Small intestine (tissue), 7 donors: ENCODE data around the gene C1orf198. TPM values are rescaled to one million over a fixed set of nuclear protein-coding genes. Genes with fewer than 3 reads are reported as not detected.
"Not testable (repeated sequence)": the region's sequence is repeated elsewhere in the genome, so short reads cannot be mapped to it uniquely, and the experiment has no call there.

Experiments
- DNase-seq, 2 donors: peaks; one replicate each; pipeline versions ENCODE4 v3.0.0 to v3.0.0-alpha.2; 2013
- FAIRE-seq: peaks from 2 replicates; lab custom pipeline; 2012; peaks lifted over from hg19 to GRCh38; lab: Jason Lieb, UNC
- H3K27ac ChIP-seq, 3 donors: one replicate each; pipeline ENCODE4 v1.5.1; 2013; ENCODE audit warnings: low read length in 2 of 3, mild to moderate bottlenecking in 2 of 3, control low read depth in 1 of 3, inconsistent platforms in 1 of 3, low read depth in 1 of 3, moderate library complexity in 1 of 3
- H3K27me3 ChIP-seq, 3 donors: one replicate each; pipeline ENCODE4 v1.6.1; 2013; ENCODE audit warnings: low read length in 3 of 3, inconsistent platforms in 1 of 3; ENCODE audit not compliant: control insufficient read depth in 3 of 3, insufficient read depth in 3 of 3
- H3K36me3 ChIP-seq, 3 donors: one replicate each; pipeline ENCODE4 v1.6.1; 2013; ENCODE audit warnings: low read length in 3 of 3, inconsistent platforms in 1 of 3, low read depth in 1 of 3, mild to moderate bottlenecking in 1 of 3, moderate library complexity in 1 of 3; ENCODE audit not compliant: control insufficient read depth in 3 of 3, insufficient read depth in 2 of 3
- H3K4me1 ChIP-seq, 3 donors: one replicate each; pipeline ENCODE4 v1.6.1; 2013; ENCODE audit warnings: low read length in 2 of 3, inconsistent platforms in 1 of 3, low read depth in 1 of 3, mild to moderate bottlenecking in 1 of 3, moderate library complexity in 1 of 3; ENCODE audit not compliant: control insufficient read depth in 3 of 3, insufficient read depth in 2 of 3
- H3K4me3 ChIP-seq, 3 donors: one replicate each; pipeline ENCODE4 v1.5.1; 2013; ENCODE audit warnings: low read length in 3 of 3, control low read depth in 1 of 3, inconsistent platforms in 1 of 3, low read depth in 1 of 3, mild to moderate bottlenecking in 1 of 3, moderate library complexity in 1 of 3
- H3K9me3 ChIP-seq, 2 donors: one replicate each; pipeline ENCODE4 v1.6.1; 2013; ENCODE audit warnings: low read depth in 1 of 2, low read length in 1 of 2; ENCODE audit not compliant: control insufficient read depth in 2 of 2, insufficient read depth in 1 of 2
- WGBS, 3 donors: extraction: QIAGEN DNeasy Blood & Tissue Kit; methylation state at CpG; one replicate each; pipeline ENCODE4 v1.1.7; 2013; 5-methylcytosine and 5-hydroxymethylcytosine counted together
- polyA plus RNA-seq, 4 donors: library from polyadenylated mRNA; stranded (reverse) in 3 of 4; unstranded in 1 of 4; fragments of 200-250 nt in 3 of 4; fragments of 120-200 nt in 1 of 4; gene quantifications; one replicate each; pipeline versions ENCODE4 v1.2.1 to v1.2.3, GENCODE V29; 2013
- donor health status: healthy with polysubstance abuse.
- donor health status: control.
- donor health status: control.
- donor health status: Bipolar disorder and iron deficiency.
- donor health status: healthy.

Gene C1orf198
- polyA plus RNA-seq, 4 donors = 6.0 to 19.5 (median 13.1) TPM

- not testable (repeated sequence) for H3K27ac ChIP-seq, H3K27me3 ChIP-seq, H3K9me3 ChIP-seq, FAIRE-seq, DNase-seq, H3K4me3 ChIP-seq
- 84 to 93% (median 92%) methylated on average over 7 of the region's 7 CpGs for WGBS, 3 donors
- Histone ChIP-seq H3K4me1 (peaks cover 0 to 10% (median 0%) of the 10 kb centered on the region in 3 donors), H3K36me3 (peaks cover 2 to 47% (median 7%) of the 10 kb centered on the region in 3 donors)
Measured at GRCh38 chr1:230845184-230845583, 23.1 kb downstream of the C1orf198 start.

- peaks cover 2 to 45% (median 7%) of the 10 kb centered on the region in 3 donors for H3K36me3 ChIP-seq
- no peak overlapping the region for H3K27ac ChIP-seq
- WGBS, 3 donors = 94 to 96% (median 95%) methylated on average over 4 of the region's 4 CpGs
Measured at GRCh38 chr1:230844561-230844960, 23.8 kb downstream of the C1orf198 start.

GRCh38 chr1:230843503-230844309 lies 24.6 kb downstream of the C1orf198 start:
- WGBS, 3 donors = 91 to 94% (median 93%) methylated on average over 27 to 28 of the region's 28 CpGs
- H3K27ac ChIP-seq = no peak overlapping the region
- FAIRE-seq = no peak
- DNase-seq = no peak
- H3K4me3 ChIP-seq = no peak overlapping the region
- peaks cover 0 to under 1% (median 0%) of the 10 kb centered on the region in 3 donors for H3K4me1 ChIP-seq
- no peaks in the 10 kb centered on the region for H3K9me3 ChIP-seq
- H3K36me3 ChIP-seq = peaks cover 2 to 46% (median 7%) of the 10 kb centered on the region in 3 donors
- H3K27me3 ChIP-seq = no peaks in the 10 kb centered on the region

More at GRCh38 chr1:230844561-230844960, 23.8 kb downstream of the C1orf198 start:
- Histone ChIP-seq H3K9me3 (no peaks in the 10 kb centered on the region), H3K4me1 (peaks cover 0 to 6% (median 0%) of the 10 kb centered on the region in 3 donors), H3K27me3 (no peaks in the 10 kb centered on the region), H3K4me3 (no peak overlapping the region)
- FAIRE-seq (no peak), DNase-seq (no peak)

- Histone ChIP-seq H3K4me1 (no peaks in the 10 kb centered on the region), H3K27ac (no peak overlapping the region), H3K36me3 (peaks cover 2 to 53% (median 7%) of the 10 kb centered on the region in 3 donors), H3K9me3 (no peaks in the 10 kb centered on the region), H3K27me3 (no peaks in the 10 kb centered on the region), H3K4me3 (no peak overlapping the region)
- 96 to 98% (median 98%) methylated on average over 8 of the region's 8 CpGs for WGBS, 3 donors
- DNase-seq (no peak), FAIRE-seq (no peak)
Measured at GRCh38 chr1:230842801-230843200, 25.5 kb downstream of the C1orf198 start.

- no peaks in the 10 kb centered on the region for H3K27me3 ChIP-seq
- no peak for DNase-seq
- no peaks in the 10 kb centered on the region for H3K9me3 ChIP-seq
- no peak for FAIRE-seq
- H3K36me3 ChIP-seq = peaks cover 2 to 48% (median 7%) of the 10 kb centered on the region in 3 donors
- no peak overlapping the region for H3K27ac ChIP-seq
- H3K4me3 ChIP-seq = no peak overlapping the region
- 82 to 93% (median 92%) methylated on average over 10 of the region's 10 CpGs for whole genome bisulfite sequencing, 3 donors
- H3K4me1 ChIP-seq = no peaks in the 10 kb centered on the region
Measured at GRCh38 chr1:230839173-230839572, 29.1 kb downstream of the C1orf198 start.

GRCh38 chr1:230836793-230837192 lies 31.5 kb downstream of the C1orf198 start:
- 82 to 92% (median 90%) methylated on average over 5 of the region's 5 CpGs for WGBS, 3 donors
- no peaks in the 10 kb centered on the region for H3K9me3 ChIP-seq
- H3K4me1 ChIP-seq = no peaks in the 10 kb centered on the region

GRCh38 chr1:230836347-230836746 lies 32.0 kb downstream of the C1orf198 start:
- WGBS, 3 donors = 93 to 98% (median 94%) methylated on average over 5 of the region's 5 CpGs
- Histone ChIP-seq H3K27me3 (peaks cover 0 to 3% (median 0%) of the 10 kb centered on the region in 3 donors), H3K4me3 (no peak overlapping the region), H3K9me3 (no peaks in the 10 kb centered on the region), H3K36me3 (peaks cover 0 to 29% (median 0%) of the 10 kb centered on the region in 3 donors), H3K27ac (no peak overlapping the region), H3K4me1 (no peaks in the 10 kb centered on the region)
- DNase-seq (no peak), FAIRE-seq (no peak)

More at GRCh38 chr1:230836793-230837192, 31.5 kb downstream of the C1orf198 start:
- peaks cover 0 to 32% (median 0%) of the 10 kb centered on the region in 3 donors for H3K36me3 ChIP-seq
- H3K27me3 ChIP-seq = peaks cover 0 to 3% (median 0%) of the 10 kb centered on the region in 3 donors
- H3K4me3 ChIP-seq = no peak overlapping the region
- H3K27ac ChIP-seq = no peak overlapping the region
- DNase-seq (no peak), FAIRE-seq (no peak)

- peaks cover 0 to 18% (median 0%) of the 10 kb centered on the region in 3 donors for H3K36me3 ChIP-seq
- FAIRE-seq (no peak), DNase-seq (no peak)
- no peaks in the 10 kb centered on the region for H3K4me1 ChIP-seq
- peaks cover 0 to 3% (median 0%) of the 10 kb centered on the region in 3 donors for H3K27me3 ChIP-seq
- H3K9me3 ChIP-seq = no peaks in the 10 kb centered on the region
- no peak overlapping the region for H3K27ac ChIP-seq
- WGBS, 3 donors = 42 to 52% (median 45%) methylated on average over 3 of the region's 3 CpGs
- H3K4me3 ChIP-seq = no peak overlapping the region
Measured at GRCh38 chr1:230834292-230834691, 34.0 kb downstream of the C1orf198 start.
